MV-4-11 (cell line): Measurements from ENCODE around the gene TFEC.
"Not testable (repeated sequence)": the region's sequence is repeated elsewhere in the genome, so short reads cannot be mapped to it uniquely, and the experiment has no call there.

ENCODE experiments used
- DNase-seq: peaks from one replicate; lab custom pipeline; 2025; lab: John Stamatoyannopoulos, UW

The TFEC gene

DNA sequence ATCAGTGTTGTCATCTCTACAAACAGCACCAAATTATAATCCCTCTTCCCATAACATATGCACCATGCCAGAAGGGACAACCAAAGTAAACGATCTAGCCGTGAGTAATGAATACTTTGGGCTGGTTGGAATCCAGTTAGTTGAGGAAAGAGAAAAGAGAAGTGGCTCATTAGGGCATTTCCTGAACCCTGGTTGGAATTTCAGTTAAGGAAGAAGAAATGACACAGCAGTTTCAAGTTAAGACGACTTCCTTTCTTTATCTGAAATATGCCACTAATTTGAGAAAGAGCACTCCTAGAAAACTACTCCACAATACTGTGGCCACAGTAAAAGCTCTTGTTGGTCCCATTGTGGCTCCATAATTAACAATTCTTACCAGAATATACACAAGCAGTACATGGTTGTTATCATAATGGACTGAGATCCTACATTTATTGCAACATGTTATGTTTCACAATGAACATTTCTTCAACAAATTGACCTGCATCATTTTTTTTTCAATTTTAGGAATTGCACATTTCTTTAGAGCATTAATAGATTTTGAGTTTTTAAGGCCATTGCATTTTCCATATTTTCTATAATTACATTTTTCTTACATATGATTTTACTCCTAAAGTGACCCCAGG lies at the start of gene TFEC:
Gene TFEC, minus strand, starts transcription at position 113 of the 626 bp plus-strand sequence. CDS start 46,322 bp downstream, outside the sequence.
- peak; percentile 92 for DNase-seq

GRCh38 chr7:116075351-116076145 lies 45.0 kb upstream of the TFEC start:
- no peak for DNase-seq

DNA sequence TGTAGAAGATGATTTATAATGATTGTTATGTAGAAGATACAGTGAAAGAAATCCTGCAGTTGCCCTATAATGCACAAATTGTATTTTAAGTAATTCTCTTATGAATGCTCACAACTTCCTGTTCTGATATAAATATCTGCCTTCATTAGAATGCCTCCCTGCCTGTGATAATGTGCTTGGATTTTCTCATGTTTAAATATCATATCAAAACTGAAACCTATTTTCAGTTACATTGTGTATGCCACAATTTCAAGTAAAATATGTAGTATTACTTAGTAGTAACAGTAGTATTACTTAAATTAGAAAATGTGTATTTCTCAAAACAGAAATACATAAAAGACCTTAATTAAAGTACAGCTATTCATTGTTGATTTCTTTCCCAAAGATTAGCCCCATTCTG lies 41.1 kb upstream of the TFEC start:
- DNase-seq = no peak

- no peak for DNase-seq
Measured at GRCh38 chr7:116064179-116064578, 33.6 kb upstream of the TFEC start.

GRCh38 chr7:116062666-116063065 lies 32.1 kb upstream of the TFEC start:
- DNase-seq = no peak

- DNase-seq = no peak
Measured at GRCh38 chr7:116052006-116052405, 21.4 kb upstream of the TFEC start.

GRCh38 chr7:116047261-116047660 lies 16.7 kb upstream of the TFEC start:
- DNase-seq = not testable (repeated sequence)

GRCh38 chr7:116045532-116045931 lies 15.0 kb upstream of the TFEC start:
- no peak for DNase-seq

DNA sequence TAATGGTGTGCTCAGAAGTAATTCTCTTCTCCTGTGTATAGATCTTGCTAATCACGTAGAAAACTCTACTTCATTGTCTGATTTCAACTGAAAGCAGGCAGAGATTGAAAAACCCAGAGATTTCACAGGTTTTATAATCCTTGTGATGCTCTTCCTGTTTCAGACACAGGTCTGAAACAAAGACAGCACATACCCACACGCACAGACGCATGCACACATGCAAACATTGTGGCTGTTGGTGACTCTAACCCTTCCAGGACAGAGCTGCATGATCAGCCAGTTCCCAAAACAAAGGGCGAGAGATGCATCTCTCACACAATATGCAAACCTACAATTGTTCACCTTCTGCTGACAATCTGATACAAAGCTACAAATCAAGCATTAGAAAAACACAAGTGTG lies 11.1 kb upstream of the TFEC start:
- DNase-seq = no peak

- no peak for DNase-seq
Measured at GRCh38 chr7:116037401-116037800, 6.8 kb upstream of the TFEC start.

DNA sequence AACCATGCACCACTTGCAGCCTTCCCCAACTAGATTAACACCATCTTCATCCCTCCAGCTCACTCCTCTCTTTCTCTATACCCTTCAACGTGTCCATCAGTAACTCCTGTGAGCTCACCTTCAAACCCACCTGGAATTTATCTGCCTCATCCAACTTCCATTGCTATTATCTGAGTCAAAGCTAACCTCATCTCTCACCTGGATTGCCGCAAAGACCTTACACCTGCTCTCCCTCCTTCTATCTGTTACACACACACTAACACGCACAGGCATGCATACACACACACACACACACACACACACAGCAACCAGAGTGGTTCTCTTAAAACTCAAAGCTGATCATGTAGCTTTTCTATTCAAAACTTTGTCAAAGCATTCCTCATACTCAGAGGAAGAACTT lies 3.8 kb upstream of the TFEC start:
- no peak for DNase-seq

DNA sequence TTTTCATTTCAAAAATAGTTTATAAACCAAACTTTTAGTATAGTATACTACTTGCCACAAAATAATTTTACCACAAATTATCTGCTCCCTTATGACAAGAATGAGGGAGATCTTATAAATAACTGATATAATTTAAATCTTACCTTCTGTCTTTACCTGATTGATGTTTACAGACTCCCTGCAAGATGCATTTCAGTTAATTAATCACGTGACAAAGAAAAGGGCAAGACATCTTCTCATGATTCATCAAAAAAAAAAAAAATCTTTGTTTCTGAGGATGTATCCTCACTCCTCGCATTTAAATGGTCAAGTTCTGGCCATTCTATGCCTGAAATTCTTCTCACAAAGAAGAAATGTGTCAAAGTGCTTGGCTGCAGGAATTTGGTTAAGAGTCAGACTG lies 2.3 kb upstream of the TFEC start:
- no peak for DNase-seq

DNA sequence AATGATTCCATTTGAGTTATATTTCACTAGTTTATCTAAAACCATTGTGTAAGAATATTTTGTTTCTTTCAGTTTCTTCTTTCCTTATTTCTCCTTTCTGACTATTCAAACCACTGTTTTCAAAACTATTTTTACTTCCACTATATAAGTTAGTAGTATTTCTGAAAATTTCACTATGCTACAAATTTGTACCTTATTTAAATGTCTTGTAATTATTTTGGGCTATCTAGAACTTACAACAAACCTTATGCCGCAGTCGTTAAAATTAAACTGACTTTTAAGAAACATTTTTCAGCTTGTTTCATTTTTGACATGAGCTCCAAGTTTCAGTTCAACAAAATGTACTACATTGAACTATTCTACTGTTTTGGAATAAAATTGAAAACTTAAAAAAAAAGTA lies 1.8 kb downstream of the TFEC start:
- DNase-seq = peak; percentile 51

DNA sequence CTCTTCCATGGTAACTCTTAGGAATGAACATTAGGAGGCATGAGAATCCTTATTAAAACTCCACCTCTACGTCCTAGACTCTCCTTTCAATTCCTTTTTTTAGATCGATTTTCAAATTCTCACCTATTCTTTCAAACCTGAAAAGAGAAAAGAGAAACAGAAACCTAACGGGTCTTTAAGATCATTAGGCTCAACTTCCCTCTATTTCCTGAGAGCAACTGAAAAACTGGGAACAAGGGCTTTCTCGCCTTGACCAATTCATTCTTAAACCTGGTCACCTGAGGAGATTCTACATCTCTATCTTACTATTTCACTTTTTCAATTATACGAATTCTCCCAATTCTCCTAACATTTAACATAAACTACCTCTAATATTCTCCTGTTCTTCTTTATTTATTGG lies 2.8 kb downstream of the TFEC start:
- DNase-seq = no peak

DNA sequence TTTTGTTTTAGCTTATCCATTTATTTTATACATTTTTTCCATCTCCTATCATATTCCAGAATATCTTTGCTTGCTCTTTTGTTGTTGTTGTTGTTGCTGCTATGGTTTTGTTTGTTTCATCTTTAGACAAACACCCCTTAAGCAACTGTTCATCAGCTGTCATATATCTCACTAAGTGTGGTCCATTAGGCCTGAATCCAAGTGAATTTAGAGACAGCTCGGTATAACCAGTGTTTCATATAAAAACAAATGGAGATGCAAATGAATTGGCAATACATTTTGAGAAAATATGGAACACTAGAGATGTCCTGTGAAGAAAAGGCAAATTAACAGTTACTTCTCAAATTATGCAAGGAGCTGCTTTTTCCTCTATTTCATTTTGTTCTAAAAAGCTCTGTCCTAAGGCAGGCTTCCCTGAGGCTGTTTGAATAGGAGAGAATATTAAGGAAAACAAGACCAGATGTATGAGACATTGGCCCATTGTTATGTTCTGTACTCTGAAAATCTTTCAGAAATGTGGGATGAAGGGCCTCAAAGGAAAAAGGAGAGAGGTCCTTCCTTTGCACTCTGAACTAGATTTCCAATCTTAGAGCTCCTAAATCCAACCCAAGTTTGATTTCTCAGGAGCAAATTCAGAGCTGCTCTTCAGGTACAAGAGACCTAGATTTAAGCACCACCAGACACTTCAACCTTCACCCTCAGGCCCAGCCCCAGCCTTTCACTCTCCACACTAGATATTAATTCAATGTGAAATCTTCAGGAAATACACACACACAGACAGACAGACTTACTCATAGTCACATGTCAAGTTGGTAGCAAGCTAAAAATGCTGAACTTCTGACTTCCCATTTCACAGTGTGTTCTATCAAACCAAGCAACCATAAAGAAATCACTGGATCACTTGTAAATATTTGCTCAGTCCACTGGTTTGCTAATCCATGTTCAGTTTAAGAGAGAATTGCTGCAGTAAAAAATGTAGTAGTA lies 5.4 kb downstream of the TFEC start:
- DNase-seq = peak; percentile 77

- no peak for DNase-seq
Measured at GRCh38 chr7:116021237-116021636, 9.3 kb downstream of the TFEC start.

DNA sequence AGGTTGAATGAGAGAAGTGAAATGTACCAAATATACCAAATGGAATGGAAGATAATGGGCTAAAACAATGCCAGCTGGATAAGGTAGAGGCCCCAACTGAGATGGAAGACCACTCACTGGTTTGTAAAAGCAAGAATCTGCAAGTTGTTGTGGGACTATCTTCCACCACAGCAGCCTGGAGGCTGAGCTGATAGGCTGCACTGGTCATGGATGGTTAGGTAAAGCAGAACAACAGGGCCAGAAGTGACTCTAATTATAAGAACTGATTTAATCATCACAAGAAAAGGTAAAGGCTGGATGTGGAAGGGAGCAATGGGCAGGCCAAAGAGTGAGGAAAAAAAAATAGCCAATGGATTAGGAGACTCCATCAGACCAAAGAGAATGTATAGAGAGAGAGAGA lies 11.8 kb downstream of the TFEC start:
- DNase-seq = no peak

DNA sequence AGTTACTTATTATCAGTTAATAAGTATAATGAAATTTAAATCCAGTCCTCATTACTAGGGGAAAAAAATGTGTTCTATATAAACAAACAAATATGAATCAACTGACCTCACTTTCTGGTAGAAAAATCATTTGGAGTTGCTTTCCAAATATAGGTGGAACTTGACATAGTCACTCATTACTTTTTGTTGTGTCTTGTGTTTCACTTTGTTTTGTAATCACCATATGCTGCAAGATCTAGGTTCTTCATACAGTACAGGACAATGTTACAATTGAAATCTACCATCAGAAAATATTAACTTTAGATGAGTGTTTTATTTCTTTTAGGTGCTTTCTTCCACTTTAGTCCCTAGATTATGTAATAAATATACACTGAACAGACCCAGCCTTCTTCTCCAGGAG lies 16.9 kb downstream of the TFEC start:
- DNase-seq = no peak

DNA sequence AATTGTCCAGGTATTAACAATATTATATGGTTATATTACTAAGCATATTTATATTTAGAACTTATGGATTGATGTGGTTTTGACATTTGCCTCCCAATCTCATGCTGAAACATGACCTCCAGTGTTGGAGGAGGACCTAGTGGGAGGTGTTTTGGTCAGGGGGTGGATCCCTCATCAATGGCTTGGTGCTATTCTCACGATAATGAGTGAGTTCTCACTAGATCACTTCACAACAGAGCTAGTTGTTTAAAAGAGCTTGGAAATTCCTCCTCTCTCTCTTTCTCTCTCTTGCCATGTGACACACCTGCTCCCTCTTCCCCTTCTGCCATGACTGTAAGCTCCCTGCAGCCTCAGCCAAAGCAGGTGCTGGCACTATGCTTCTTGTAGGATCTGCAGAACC lies 19.0 kb downstream of the TFEC start:
- DNase-seq = no peak

- DNase-seq = not testable (repeated sequence)
Measured at GRCh38 chr7:116004762-116005161, 25.8 kb downstream of the TFEC start.

GRCh38 chr7:115997221-115997620 lies 33.3 kb downstream of the TFEC start:
- DNase-seq = no peak

DNA sequence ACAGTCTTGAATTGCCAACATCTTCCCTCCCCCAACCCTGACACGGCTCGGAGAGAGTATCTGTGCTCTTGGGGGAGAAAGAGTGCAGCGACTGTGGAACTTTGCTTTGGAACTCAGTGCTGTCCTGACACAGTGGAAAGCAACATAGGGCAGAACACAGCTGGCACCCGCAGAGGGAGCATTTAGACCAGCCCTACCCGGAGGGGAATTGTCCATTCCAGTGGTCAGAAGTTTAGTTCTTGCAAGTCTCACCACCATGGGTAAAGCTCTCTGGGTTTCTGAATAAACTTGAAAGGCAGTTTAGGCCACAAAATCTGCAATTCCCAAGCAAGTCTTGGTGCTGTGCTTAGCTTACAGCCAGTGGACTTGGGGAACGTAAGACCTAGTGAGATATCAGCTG lies 34.9 kb downstream of the TFEC start:
- no peak for DNase-seq

GRCh38 chr7:115988401-115988800 lies 42.2 kb downstream of the TFEC start:
- no peak for DNase-seq
